Gastrocnemius medialis (tissue), 4 donors: ENCODE data around the gene NCS1.

Source experiments
- CTCF ChIP-seq, 5 experiments: fragments of 450-650 bp in 3 of 5; fragments of 200-600 bp in 2 of 5; sonication (generic) in 2 of 5; IDR thresholded peaks in 4 of 5; conservative IDR thresholded peaks in 1 of 5; 1 replicate in 4 of 5; 2 replicates in 1 of 5; pipeline ENCODE4 v1.5.1; 2016 to 2019; ENCODE audit warnings: antibody characterized with exemption in 5 of 5, mild to moderate bottlenecking in 3 of 5, moderate library complexity in 3 of 5
- POLR2A ChIP-seq, 2 donors: fragments of 450-650 bp; IDR thresholded peaks; one replicate each; pipeline ENCODE4 v1.6.1; 2017; ENCODE audit warnings: antibody characterized with exemption in 2 of 2, mild to moderate bottlenecking in 2 of 2, moderate library complexity in 2 of 2

- TF ChIP-seq CTCF (IDR thresholded peaks at IDR 0.05 in 4 of 5, conservative IDR thresholded peaks at IDR 0.05 in 1 of 5) (no peak), POLR2A (IDR thresholded peaks at IDR 0.05) (no peak)
Measured at GRCh38 chr9:130234340-130235260, 62.4 kb downstream of the NCS1 start.
